Measurements from ENCODE around the gene AUTS2. TPM values are rescaled to one million over a fixed set of nuclear protein-coding genes. Genes with fewer than 3 reads are reported as not detected.

Gene AUTS2
- total RNA-seq, 4 donors from 2014 or later = 14.9 to 27.2 (median 17.5) TPM

DNA sequence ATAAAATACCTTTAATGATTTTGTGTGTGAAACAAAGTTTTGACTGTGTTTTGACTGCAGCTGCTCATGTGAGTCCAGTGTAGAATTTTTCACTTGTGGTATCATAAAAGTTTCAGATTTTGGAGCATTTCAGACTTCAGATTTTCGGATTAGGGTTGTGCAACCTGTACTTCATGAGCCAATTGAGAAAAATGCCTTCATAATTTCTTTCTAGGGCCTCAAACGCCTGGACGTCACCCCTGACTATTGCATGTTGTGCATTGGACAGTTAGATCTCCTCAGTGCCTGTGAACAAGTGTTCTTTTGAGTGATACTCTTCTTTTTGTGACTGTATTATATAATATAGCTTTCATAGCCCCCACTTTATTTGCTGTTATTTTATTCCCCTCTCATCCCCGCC lies 161.1 kb downstream of the AUTS2 start:
- TF ChIP-seq POLR2A (IDR thresholded peaks at IDR 0.05) (no peak), CTCF (IDR thresholded peaks at IDR 0.05) (no peak)
- Histone ChIP-seq H3K4me3 (replicated peaks in 1 of 3) (no peak overlapping the region), H3K36me3 (no peaks in the 10 kb centered on the region), H3K4me1 (no peaks in the 10 kb centered on the region), H3K27ac (no peak overlapping the region), H3K27me3 (no peaks in the 10 kb centered on the region), H3K9me3 (no peaks in the 10 kb centered on the region)
- WGBS, 2 donors = 74 to 83% methylated on average over 4 of the region's 4 CpGs
- no peak for DNase-seq
- intact Hi-C loops (cut with DNase I) = no loop called here

GRCh38 chr7:69761290-69761922 lies 163.1 kb downstream of the AUTS2 start:
- H3K27me3 ChIP-seq = no peaks in the 10 kb centered on the region
- H3K36me3 ChIP-seq = no peaks in the 10 kb centered on the region
- H3K4me3 ChIP-seq (replicated peaks in 1 of 3) = no peak overlapping the region
- DNase-seq = no peak
- no peaks in the 10 kb centered on the region for H3K4me1 ChIP-seq
- TF ChIP-seq POLR2A (IDR thresholded peaks at IDR 0.05) (no peak), CTCF (IDR thresholded peaks at IDR 0.05) (no peak)
- no peaks in the 10 kb centered on the region for H3K9me3 ChIP-seq
- 64 to 76% methylated on average over 5 of the region's 5 CpGs for WGBS, 2 donors
- H3K27ac ChIP-seq = no peak overlapping the region
- intact Hi-C loops (cut with DNase I) = no loop called here

GRCh38 chr7:69762821-69763352 lies 164.6 kb downstream of the AUTS2 start:
- Histone ChIP-seq H3K27me3 (no peaks in the 10 kb centered on the region), H3K36me3 (no peaks in the 10 kb centered on the region), H3K4me1 (no peaks in the 10 kb centered on the region), H3K27ac (no peak overlapping the region), H3K9me3 (no peaks in the 10 kb centered on the region), H3K4me3 (replicated peaks in 1 of 3) (no peak overlapping the region)
- no peak for DNase-seq
- WGBS, 2 donors = 93 to 96% methylated on average over 3 of the region's 3 CpGs
- TF ChIP-seq POLR2A (IDR thresholded peaks at IDR 0.05) = no peak
- no peak for TF ChIP-seq CTCF (IDR thresholded peaks at IDR 0.05)
- intact Hi-C loops (cut with DNase I) = no loop called here

DNA sequence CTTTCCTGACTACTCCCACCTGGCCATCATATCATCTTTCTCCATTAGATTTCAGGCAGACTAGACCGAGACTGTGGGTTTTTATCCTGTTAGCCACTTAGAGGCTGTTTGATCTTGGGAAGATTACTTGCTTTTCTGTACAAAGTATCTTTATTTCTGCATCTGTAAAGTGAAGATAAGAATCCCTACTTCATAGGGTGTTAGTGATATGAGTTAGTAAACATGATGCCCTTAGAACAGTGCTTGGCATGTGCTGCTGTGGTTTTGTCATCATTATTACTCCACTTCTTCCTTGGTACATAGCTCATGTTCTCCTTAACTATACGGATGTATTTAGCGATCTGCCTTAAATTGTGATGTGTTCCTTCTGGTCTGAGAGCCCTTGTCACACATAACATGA lies 165.2 kb downstream of the AUTS2 start:
- no peak for TF ChIP-seq CTCF (IDR thresholded peaks at IDR 0.05)
- TF ChIP-seq POLR2A (IDR thresholded peaks at IDR 0.05) = no peak
- intact Hi-C loops (cut with DNase I) = no loop called here
- no peak for DNase-seq
- H3K27ac ChIP-seq = no peak overlapping the region
- H3K36me3 ChIP-seq = no peaks in the 10 kb centered on the region
- 92 to 93% methylated on average over 3 of the region's 3 CpGs for WGBS, 2 donors
- no peak overlapping the region for H3K4me3 ChIP-seq (replicated peaks in 1 of 3)
- no peaks in the 10 kb centered on the region for H3K9me3 ChIP-seq
- H3K27me3 ChIP-seq = no peaks in the 10 kb centered on the region
- H3K4me1 ChIP-seq = no peaks in the 10 kb centered on the region

GRCh38 chr7:69764147-69764546 lies 165.9 kb downstream of the AUTS2 start:
- TF ChIP-seq POLR2A (IDR thresholded peaks at IDR 0.05) = no peak
- no peak for TF ChIP-seq CTCF (IDR thresholded peaks at IDR 0.05)
- Histone ChIP-seq H3K27me3 (no peaks in the 10 kb centered on the region), H3K36me3 (no peaks in the 10 kb centered on the region), H3K4me3 (replicated peaks in 1 of 3) (no peak overlapping the region), H3K9me3 (no peaks in the 10 kb centered on the region), H3K4me1 (no peaks in the 10 kb centered on the region), H3K27ac (no peak overlapping the region)
- intact Hi-C loops (cut with DNase I) = no loop called here
- 90 to 94% methylated on average over 4 of the region's 4 CpGs for WGBS, 2 donors
- DNase-seq = no peak

Measured in thyroid gland (tissue), 4 donors.